ENCODE measurements around the gene KDM5A. TPM values are rescaled to one million over a fixed set of nuclear protein-coding genes. Genes with fewer than 3 reads are reported as not detected.

Gene KDM5A
- polyA plus RNA-seq, 3 donors: 12.2 to 31.4 (median 17.1) TPM

- no peak overlapping the region for H3K4me2 ChIP-seq (replicated peaks; ENCODE audit: extremely low read depth, low read length, poor library complexity, severe bottlenecking)
- Mint-ChIP-seq H3K36me3 (no peaks in the 10 kb centered on the region), H3K4me3 (no peak overlapping the region), H3K9me3 (peaks cover 16 to 37% (median 33%) of the 10 kb centered on the region in 7 donors), H3K27me3 (ENCODE audit: low read depth in 3 of 3) (peaks cover 6 to 14% (median 9%) of the 10 kb centered on the region in 3 donors), H3K4me1 (no peaks in the 10 kb centered on the region), H3K27ac (no peak overlapping the region)
- H3K9ac ChIP-seq (ENCODE audit: insufficient read depth, low read length, poor library complexity, severe bottlenecking): no peak overlapping the region
- H3K9me3 ChIP-seq (replicated peaks in 1 of 2; ENCODE audit: control insufficient read depth in 1 of 2, insufficient read depth in 1 of 2, low read length in 2 of 2): peaks cover 31 to 32% of the 10 kb centered on the region in 2 donors
- no peak for DNase-seq
- no peak for TF ChIP-seq CTCF (IDR thresholded peaks at IDR 0.05)
- H3K79me2 ChIP-seq (ENCODE audit: insufficient read depth, low read length): no peaks in the 10 kb centered on the region
- H3K27ac ChIP-seq (ENCODE audit: low read depth in 1 of 2, low read length in 2 of 2): no peak overlapping the region
- H4K20me1 ChIP-seq (ENCODE audit: insufficient read depth, low read length): no peaks in the 10 kb centered on the region
- 98% methylated on average over 7 of the region's 9 CpGs for WGBS (ENCODE audit: insufficient coverage)
- no peak overlapping the region for H3K4me3 ChIP-seq (replicated peaks in 1 of 3; ENCODE audit: low read depth in 2 of 3, low read length in 3 of 3)
- no peaks in the 10 kb centered on the region for H3K36me3 ChIP-seq (replicated peaks in 1 of 2; ENCODE audit: control insufficient read depth in 1 of 2, insufficient read depth in 2 of 2, low read length in 2 of 2)
- H3K27me3 ChIP-seq (ENCODE audit: control insufficient read depth in 2 of 2, insufficient read depth in 2 of 2, low read length in 2 of 2): no peaks in the 10 kb centered on the region
- no peaks in the 10 kb centered on the region for H3K4me1 ChIP-seq (ENCODE audit: control insufficient read depth in 1 of 2, insufficient read depth in 2 of 2, low read length in 2 of 2)
- H2AFZ ChIP-seq (ENCODE audit: insufficient read depth, low read depth, low read length, poor library complexity, severe bottlenecking): no peak overlapping the region
- intact Hi-C loops (cut with micrococcal nuclease): no loop called here
These were observed 151.0 kb downstream of the KDM5A start for GRCh38 chr12:238116-238515.

DNA sequence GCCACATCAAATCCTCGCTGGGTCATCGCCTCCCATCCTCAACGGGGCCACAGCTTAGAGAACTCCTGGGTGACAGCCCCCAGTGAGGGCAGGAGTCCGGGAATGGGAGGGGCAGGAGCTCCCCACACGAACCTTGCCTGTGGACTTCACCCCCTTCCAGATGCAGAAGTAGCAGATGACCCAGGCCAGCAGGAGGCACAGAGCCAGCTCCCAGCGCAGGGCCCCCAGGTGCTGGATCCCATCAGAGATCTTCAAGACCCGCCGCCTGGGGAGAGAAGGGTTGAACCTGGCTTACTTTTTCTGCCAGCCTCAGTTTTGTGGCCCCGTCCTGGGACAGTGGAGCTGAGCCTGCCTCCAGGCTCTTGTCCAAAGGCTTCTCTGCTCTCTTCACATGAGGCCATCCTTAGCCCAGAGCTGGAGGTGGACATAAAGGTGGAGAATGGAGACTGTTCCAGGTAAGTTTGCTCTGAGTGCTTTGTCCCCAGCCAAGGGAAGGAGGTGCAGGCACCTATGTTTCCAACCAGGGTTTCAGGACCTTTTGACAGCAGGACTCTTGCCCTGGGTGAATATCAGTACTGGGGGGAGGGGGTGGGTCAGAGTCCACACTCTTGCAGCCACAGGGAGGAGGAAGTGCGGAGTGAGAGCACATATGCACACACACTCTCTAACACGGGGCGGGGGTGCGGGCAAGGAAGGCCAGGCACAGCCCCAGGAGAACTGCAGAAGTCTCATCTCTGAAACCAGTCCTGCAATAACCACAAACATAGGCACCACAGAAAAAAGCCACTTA lies 151.9 kb downstream of the KDM5A start:
- no peaks in the 10 kb centered on the region for H3K4me1 Mint-ChIP-seq
- Histone ChIP-seq H3K79me2 (ENCODE audit: insufficient read depth, low read length) (no peaks in the 10 kb centered on the region), H4K20me1 (ENCODE audit: insufficient read depth, low read length) (no peaks in the 10 kb centered on the region), H3K4me1 (ENCODE audit: control insufficient read depth in 1 of 2, insufficient read depth in 2 of 2, low read length in 2 of 2) (no peaks in the 10 kb centered on the region), H2AFZ (ENCODE audit: insufficient read depth, low read depth, low read length, poor library complexity, severe bottlenecking) (no peak overlapping the region), H3K4me3 (replicated peaks in 1 of 3; ENCODE audit: low read depth in 2 of 3, low read length in 3 of 3) (no peak overlapping the region), H3K4me2 (replicated peaks; ENCODE audit: extremely low read depth, low read length, poor library complexity, severe bottlenecking) (no peak overlapping the region), H3K9ac (ENCODE audit: insufficient read depth, low read length, poor library complexity, severe bottlenecking) (no peak overlapping the region), H3K36me3 (replicated peaks in 1 of 2; ENCODE audit: control insufficient read depth in 1 of 2, insufficient read depth in 2 of 2, low read length in 2 of 2) (no peaks in the 10 kb centered on the region), H3K27ac (ENCODE audit: low read depth in 1 of 2, low read length in 2 of 2) (no peak overlapping the region), H3K27me3 (ENCODE audit: control insufficient read depth in 2 of 2, insufficient read depth in 2 of 2, low read length in 2 of 2) (no peaks in the 10 kb centered on the region), H3K9me3 (replicated peaks in 1 of 2; ENCODE audit: control insufficient read depth in 1 of 2, insufficient read depth in 1 of 2, low read length in 2 of 2) (peaks cover 31 to 32% of the 10 kb centered on the region in 2 donors)
- peaks cover 16 to 37% (median 33%) of the 10 kb centered on the region in 7 donors for H3K9me3 Mint-ChIP-seq
- H3K27me3 Mint-ChIP-seq (ENCODE audit: low read depth in 3 of 3): peaks cover 4 to 14% (median 6%) of the 10 kb centered on the region in 3 donors
- intact Hi-C loops (cut with micrococcal nuclease): no loop called here
- 90% methylated on average over 8 of the region's 13 CpGs for WGBS (ENCODE audit: insufficient coverage)
- no peaks in the 10 kb centered on the region for H3K36me3 Mint-ChIP-seq
- TF ChIP-seq CTCF (IDR thresholded peaks at IDR 0.05): no peak
- no peak for DNase-seq
- H3K27ac Mint-ChIP-seq: no peak overlapping the region
- H3K4me3 Mint-ChIP-seq: no peak overlapping the region

Data from CD14-positive monocyte (primary cell).